GM19023 (cell line): Measurements from ENCODE around the gene CYTL1.
"Not testable (repeated sequence)": the region's sequence is repeated elsewhere in the genome, so short reads cannot be mapped to it uniquely, and the experiment has no call there.

Experiments
- ATAC-seq: cut with Tn5 transposase; IDR thresholded peaks from one replicate; pipeline ENCODE4 v1.9.1; 2021; ENCODE audit warnings: mild to moderate bottlenecking, moderate library complexity; ENCODE audit not compliant: unreplicated experiment

CYTL1 gene

DNA sequence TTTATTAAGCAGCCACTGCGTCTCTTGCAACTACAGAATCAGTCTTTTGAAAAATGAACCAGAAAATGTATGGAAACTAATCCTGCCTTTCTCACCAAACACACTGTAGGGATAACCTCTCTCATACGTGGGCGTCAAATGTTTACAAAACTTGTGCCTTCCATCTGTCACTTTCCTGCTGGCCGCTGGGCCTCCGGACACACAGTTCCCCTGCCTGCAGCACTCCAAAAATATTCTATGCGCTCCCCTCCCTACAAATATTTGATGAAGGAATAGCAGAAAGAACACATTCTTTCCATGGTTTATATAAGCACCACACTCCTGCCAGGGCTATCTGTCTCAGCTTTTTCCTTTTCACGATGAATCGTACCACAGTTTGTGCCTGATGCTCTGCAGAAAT is 14.9 kb upstream of the CYTL1 start:
- no peak for ATAC-seq

DNA sequence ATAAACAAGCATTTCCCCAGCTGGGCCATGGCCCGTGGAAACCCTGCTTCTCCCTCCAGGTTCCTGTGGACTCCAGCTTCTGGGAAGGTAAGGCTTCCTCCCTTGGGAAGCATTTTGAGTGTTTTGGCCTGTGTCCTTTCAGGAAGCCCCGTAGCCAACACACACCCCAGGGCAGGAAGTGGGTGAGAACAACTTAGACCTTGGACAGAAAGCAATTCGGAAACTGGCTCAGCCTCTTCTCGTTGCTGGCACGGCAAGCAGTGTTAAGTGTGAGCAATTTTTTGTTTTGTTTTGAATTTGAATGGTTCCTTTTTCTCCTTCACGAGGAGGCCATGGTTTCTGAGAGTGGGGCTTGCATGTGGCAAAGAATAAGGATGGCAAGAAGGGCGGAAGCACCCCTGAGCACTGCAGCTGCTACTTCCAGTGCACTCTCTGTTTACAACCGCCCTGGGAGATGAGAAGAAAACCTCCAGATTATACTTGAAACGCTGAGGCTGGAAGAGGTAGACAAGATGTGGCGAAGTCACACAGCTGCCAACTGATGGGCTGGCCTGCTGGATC is 14.1 kb upstream of the CYTL1 start:
- ATAC-seq, result peak; percentile 51

DNA sequence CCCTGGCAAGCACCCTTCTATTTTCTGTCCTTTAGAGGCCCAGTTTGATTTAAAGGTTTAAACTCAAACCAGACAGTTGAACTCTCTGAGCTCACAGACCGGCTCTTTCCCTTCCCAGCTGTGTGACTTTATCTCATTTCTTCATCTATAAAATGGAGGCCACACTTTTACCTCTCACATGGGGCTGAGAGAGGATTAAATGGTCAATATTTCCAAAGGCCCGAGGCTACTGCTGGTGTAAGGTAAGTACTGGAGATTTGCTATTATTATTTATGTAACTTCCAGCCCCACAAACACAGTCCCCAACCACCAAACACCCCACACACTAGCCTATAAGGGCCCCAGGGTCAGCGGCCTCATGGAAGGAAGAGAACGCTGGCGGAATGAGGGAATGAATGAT is 13.6 kb upstream of the CYTL1 start:
- ATAC-seq, result no peak

DNA sequence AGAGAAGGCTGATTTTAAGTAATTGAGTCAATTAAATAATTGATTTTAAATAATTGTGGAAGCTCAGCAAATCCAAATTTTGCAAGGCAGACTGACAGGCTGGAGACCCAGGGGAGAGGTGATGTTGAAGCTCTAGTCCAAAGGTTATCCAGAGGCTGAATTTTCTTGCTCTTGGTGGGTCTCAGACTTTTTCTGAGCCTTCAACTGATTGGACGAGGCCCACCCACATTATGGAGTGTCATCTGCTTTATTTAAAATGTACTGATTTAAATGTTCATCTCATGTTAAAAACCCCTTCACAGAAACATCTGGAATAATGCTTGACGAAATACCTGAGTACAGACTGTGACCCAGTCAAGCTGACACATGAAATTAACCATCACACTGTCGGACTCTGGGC is 11.7 kb upstream of the CYTL1 start:
- ATAC-seq, result no peak

DNA sequence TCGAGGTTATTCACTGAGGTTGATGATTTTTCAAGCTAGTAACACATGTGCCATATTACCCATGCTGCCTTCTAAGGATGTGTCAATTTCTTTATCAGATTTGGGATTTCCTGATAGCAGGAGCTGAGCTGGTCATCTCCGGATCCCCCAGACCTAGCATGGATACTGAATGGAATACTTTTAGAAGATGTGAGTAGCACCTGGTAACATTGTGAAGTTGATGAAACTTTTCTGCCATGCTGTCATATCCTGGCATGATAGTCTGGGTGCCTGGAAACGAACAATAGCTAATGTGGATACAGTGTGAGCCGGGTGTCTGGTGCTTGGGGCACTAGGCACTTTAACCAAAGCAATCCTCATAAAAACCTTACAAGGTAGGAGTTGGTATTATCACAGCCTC is 11.0 kb upstream of the CYTL1 start:
- ATAC-seq, result no peak

DNA sequence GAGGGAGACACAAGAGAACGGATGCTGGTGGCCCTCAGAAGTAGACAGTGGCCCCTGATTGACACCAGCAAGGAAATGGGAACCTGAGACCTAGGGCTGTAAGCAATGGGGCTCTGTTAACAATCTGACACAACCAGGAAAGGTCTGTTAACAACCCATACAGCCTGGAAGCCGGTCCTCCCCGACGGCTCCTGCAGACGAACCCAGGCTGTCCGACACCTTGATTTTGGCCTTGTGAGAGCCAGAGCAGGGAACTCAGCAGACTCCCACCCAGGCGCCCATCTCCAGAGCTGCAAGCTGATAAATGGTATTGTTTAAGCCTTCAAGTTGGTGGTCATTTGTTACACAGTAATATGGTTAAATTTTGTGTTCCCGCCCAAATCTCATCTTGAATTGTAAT is 10.2 kb upstream of the CYTL1 start:
- no peak for ATAC-seq

DNA sequence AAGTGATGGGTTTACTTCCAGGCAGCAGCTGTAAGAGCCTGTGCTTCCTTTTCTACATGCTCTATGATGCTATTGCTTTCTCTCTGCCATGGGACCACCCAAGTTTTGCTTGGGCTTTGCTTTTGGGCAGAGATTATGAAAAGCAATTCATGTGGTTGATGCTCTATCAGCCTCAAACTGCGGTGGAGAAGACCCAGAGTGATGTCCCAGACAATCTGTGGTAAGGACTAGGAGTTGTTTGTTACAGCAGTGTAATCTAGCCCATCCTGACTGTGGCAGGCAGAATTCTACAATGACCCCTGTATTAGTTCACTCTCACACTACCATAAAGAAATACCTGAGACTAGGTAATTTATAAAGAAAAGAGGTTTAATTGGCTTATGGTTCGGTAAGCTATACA is 9.2 kb upstream of the CYTL1 start:
- no peak for ATAC-seq

DNA sequence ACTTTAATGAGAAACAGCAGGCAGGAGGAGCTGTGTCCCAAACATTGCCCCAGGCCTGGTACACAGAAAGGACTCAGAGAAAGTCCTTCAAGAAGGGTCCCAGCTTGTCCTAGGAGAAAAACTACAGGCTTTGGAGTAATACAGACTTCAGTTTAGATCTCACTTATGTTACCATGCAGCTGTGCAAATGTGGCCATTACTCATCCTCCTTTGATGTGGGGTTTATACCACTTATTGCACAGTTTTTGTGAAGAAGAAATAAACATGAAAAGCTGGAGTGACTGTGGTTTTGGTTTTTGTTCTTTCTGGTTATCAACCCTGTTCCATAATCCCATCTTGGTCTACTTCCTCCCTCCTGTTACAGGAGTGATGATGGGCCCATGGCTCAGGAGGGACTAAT is 8.1 kb upstream of the CYTL1 start:
- ATAC-seq, result no peak

DNA sequence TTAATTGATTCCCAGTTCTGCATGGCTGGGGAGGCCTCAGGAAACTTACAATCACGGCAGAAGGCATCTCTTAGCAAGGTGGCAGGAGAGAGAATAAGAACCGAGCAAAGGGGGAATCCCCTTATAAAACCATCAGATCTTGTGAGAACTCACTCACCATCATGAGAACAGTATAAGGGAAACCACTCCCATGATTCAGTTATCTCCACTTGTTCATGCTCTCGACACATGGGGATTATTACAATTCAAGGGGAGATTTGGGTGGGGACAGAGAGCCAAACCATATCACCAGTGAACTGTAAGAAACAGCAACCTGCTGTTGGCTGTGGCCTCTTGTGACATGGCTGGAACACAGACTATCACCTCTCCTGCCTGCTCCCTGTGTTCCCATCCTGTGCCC is 7.1 kb upstream of the CYTL1 start:
- ATAC-seq, result no peak

DNA sequence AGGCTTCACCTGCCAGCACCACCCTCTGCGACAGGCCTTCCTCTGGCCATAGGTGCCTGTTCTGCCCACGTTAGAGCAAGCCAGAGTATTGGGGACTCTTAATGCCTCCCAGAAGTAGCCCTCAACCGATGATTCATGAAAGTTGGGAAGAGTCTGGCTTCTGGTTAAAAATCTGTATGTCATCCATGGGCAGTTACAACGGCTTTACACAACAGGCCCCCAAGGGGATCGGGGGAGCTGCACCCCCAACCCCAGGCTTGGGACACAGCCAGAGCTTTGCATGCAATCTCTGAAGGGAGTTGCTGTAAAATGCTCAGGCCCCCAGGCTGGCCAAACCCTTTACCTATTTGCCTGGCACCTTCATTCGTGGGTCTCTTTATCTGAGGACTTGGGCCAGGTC is 5.4 kb upstream of the CYTL1 start:
- ATAC-seq, result no peak

DNA sequence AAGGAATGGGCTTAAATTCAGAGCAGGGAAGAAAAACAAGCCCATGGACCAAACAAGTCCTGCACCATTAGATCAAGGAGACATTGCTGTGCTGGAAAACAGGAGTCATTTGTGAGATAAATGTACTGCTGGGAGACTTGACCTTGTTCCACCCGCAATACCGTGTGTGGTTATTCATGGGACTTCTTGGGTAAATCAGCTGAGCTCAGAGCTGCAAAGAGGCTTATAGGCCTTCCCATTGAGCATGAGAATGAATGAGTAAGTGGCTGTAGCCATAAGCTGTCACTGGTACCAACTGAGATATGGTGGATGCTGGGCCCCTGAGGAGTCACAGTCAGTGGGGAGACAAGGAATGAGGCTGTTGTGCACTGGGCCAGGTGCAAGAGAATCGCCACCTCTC is 2.3 kb upstream of the CYTL1 start:
- no peak for ATAC-seq

DNA sequence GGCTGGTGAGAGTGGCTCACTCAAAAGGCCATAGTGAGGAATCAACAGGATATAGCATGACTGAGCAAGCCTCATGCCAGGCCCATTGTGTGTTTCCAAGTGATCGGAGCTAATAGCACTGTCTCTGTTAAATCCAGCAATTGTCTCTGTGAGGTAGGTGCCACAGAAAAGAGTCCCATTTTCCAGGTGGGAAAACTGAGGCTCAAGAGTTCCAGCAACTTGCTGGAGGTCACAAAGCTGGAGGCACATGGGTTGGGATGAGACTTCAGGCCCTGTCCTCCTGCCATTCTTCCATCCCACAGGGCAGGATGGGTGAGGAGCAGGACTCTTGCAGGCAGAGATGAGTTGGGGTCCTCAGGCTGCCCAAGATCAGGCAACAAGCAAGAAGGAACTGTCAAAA is 1.1 kb upstream of the CYTL1 start:
- ATAC-seq, result no peak

DNA sequence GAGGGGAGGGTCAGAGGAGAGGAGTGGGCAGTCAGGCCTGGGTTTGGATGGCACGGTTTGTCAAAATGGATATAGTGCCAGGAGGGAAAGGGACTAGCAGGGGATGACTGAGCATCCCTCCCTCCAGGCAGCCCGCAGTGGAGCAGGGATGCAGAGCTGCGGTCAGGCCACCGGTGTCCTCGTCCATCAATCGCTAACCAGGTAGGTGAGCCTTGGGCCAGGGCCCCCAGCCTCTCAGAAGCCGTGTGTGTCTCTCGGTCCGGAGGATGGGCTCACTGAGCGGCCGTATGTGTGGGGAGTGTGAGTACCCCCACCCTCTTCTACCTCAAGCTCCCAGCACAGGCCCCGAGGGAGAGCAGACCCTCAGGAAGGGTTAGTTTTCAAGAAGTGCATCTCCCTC is 538 bp upstream of the CYTL1 start:
- no peak for ATAC-seq

DNA sequence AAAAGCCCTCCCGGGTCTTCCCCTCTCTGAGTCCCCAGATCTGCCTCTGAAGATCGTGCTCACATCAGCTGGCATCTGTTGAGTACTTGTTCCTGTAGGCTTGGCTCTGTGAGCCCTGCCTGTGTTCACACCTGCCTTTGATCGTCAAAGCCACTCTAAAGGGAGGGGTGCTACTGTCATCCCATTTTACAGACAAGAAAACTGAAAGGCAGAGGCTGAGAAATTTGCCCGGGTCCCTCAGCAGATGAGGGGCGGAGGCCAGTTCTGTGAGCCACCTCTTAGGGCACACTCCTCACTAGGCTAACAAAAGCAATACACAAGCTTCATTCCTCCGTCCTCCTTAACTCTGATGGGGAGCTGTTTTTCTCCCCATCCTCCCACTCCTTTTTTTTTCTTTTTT is 655 bp downstream of the CYTL1 start:
- no peak for ATAC-seq

DNA sequence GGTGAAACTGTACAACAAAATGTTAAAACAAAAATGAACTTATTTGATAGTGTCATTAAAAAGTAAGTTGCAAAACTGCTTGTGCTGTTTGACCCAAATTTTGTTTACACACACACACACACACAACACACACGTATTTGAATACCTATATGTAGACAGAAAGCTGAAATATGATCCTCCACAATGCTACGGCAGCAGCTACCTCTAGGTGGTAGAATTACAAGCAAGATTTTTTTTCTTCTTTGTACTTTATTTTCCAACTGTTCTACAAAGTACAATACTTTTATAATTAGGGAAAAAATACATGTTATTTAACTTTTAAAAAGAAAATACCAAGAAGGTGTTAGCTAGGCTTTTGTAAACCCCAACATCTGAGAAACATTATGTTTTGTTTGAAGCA is 1.2 kb downstream of the CYTL1 start:
- no peak for ATAC-seq

DNA sequence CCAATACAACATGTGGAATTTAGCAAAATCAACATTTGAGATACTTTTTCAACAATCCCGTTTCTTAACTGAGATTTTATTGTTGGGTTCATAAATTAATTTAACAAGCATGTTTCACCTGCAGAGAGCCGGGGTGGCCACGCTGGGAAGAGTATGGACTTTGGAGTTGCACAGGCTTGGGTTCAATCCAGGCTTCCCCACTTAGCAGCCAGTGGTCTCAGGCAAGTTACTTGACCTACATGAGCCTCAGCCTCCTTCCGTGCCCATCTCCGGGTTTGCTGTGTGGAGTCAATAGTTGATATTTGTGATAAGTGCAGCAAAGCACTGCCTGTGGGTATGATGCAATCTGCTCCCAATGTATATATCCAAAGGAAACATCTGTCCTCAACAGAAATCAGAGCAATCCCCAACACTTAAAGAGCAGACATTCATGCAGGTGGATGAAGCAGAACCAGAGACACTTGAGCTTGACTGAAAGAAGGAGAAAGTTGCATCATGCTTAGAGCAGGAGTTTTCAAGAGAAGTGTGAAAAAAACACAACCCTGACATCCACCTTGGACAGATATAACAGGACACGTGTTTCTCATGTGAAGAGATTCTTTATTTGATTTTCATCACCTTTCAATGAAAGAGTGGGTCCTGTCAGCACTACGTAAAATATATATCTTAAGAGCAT is 5.1 kb downstream of the CYTL1 start:
- ATAC-seq, result no peak

DNA sequence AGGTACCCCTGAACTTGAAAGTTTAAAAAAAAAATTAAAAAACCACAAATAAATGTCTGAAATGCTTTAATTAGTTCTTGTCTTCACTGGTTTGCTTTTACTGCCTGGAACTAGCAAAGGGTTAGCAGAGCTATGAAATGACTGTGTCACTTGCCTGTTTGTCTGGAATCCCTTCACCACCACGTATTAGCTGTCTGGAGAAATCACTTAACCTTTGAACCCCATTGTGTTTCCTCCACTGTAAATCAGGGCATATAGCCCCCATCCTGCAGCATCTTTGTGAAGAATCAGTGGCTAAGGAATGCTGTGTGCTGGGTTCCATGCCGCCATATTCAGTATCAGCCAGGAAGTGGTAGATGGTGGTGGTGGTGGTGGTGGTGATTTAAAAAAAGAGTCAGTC is 6.3 kb downstream of the CYTL1 start:
- no peak for ATAC-seq

DNA sequence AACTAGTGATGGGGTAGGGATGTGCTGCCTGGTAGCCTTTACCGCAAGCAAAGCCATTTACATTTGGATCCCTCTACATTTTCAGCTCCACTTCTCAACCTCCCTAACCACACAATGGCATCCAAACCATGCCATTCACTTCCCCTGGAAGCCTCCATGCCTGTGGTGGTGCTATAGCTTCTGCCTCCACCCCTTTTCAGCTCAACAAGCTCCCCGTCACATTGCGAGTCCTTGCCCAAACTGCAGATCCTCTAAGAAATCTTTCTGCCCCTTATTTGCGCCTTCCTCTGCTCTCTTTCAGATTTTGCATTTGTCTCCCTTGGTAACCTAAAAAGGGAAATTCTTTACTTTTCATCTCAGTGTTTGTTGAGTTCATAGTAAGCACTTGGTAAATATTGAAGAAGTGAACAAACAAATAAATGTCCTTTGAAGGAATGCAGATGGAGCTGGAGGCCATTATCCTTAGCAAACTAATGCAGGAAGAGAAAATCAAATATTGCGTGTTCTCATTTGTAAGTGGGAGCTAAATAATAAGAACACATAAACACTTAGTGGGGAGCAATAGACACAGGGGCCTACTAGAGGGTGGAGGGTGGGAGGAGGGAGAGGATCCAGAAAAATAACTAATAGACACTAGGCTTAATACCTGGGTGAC is 6.9 kb downstream of the CYTL1 start:
- ATAC-seq, result no peak

DNA sequence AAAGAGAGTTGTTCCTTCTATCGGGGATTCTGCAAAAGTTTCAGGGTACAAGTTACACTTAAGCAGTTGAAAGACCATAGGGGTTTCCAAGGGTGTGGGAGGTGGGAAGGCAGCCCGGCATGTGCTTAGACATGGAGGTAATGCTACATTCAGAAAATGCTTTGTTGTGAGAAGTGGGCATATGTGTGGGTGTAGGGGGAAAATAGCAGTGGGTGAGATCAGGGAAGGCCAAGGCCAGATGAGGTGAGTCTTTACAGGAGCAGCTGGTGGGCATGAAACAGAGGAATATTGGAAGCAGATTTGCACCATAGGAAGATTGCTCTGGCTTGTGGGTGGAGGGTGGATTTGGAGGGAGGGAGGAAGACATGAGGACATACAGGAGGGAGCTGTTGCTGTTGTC is 8.3 kb downstream of the CYTL1 start:
- no peak for ATAC-seq

DNA sequence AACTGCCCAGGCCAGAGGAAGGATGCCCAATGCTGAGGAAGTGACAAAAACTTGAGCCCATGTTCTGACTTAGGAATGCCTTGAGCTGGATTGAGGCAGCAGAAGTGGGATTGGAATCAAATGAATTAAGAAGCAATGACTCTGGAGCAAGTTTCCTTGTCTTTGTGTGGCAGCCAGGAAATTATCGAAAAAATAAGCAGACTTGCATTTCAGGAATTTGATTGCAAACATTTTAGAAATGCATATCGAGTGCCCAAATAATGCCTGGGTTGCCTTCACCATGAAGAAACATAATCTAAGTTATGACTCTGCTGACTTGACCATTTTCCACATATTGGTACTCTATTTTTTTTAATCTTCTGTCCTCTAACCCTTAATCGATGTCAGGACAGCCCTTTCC is 9.5 kb downstream of the CYTL1 start:
- no peak for ATAC-seq

DNA sequence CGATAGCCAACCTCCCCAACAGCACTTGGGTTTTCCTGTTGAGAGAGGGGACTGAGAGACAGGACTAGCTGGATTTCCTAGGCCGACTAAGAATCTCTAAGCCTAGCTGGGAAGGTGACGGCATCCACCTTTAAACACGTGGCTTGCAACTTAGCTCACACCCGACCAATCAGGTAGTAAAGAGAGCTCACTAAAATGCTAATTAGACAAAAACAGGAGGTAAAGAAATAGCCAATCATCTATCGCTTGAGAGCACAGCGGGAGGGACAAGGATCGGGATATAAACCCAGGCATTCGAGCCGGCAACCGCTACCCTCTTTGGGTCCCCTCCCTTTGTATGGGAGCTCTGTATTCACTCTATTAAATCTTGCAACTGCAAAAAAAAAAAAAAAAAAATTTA is 12.3 kb downstream of the CYTL1 start:
- not testable (repeated sequence) for ATAC-seq

DNA sequence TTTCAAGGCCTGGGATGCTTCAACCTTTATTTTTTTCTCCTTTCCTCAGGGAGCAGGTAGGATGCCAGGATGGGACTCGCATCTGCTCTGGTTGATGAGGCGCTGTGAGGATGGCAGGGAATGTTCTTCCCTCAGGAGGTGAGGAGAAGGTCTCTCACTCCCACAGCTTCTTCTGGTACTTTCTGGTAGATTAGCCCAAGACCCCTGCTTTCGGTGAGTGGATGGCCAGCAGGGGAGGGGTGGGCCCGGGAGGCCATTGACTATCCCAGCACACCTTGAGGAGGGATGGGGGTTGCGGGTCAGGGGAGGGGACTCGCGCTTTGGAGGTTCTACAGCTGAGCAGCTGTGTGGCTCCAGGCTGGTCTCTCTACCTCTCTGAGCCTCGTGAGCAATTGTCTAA is 14.8 kb downstream of the CYTL1 start:
- no peak for ATAC-seq

DNA sequence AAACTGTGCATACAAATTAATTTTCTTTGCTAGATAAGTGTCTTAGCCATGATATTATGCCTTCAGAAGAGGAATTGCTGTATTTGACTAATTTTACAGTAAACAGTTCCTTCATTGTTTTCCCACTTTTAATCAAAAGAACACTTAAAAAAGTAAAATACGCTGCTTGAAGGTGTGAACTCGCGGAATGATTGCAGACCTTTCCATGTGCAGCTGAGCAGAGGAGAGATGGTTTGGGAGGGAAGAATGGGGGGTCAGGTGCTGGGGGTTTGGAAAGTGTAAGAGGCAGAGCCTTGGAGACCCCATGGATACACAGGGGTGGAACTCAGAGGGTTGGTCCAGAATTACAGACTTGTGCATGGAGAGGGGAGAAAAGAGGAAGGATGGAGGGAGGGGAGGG is 15.3 kb downstream of the CYTL1 start:
- no peak for ATAC-seq
